ENCODE data around the gene ACSS1.
A peak's percentile ranks its signal among the peaks of the same experiment; 100 is the strongest.

ACSS1 gene

DNA sequence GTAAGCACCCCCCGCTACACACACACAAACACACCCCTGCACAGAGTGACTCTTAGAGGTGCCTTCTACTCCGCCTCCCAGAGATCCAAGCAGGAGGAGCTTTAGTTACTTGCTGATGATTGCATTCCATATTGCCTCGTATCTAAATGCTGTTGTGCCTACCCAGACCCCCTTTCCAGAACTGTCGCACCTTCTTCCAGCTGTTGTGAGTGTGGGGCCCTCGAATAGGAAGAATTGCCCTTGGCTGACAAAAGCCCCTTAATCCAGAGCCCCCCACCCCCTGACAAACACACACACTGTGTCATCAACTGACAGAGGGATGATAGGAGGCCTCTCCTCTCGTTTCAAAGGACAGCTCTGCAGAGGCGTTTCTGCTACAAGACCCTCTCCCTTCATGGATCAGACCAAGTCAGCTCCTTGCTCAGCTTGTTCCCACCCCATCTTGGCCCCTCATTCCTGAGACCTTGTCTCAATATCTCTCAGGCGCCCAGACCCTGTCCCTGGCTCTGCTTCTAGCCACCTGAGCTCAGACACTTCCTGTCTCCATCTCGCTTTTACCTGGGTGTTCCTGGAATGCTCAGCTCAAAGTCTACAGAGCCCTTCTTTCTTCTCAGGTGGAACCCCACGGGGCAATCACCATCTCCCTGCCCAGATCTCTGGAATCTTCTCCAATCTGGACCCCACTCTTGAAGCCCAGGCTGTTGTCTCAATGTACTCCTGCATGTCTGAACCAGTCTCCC is 28.0 kb upstream of the ACSS1 start:
- H3K9ac ChIP-seq (ENCODE audit: low read length in 2 of 2), result no peak overlapping the region
- H3K9me3 ChIP-seq (ENCODE audit: control insufficient read depth in 2 of 2, low read length in 2 of 2), result no peaks in the 10 kb centered on the region
- peaks cover 64 to 70% of the 10 kb centered on the region in 2 donors for H3K27me3 ChIP-seq (ENCODE audit: control insufficient read depth in 1 of 2, insufficient read depth in 2 of 2, low read length in 2 of 2)
- no peak overlapping the region for H3K27ac ChIP-seq (ENCODE audit: low read length)
- H3K36me3 ChIP-seq (ENCODE audit: control insufficient read depth in 2 of 2, insufficient read depth in 2 of 2, low read length in 2 of 2), result no peaks in the 10 kb centered on the region
- no peak overlapping the region for H3K4me3 ChIP-seq (ENCODE audit: low read length in 2 of 2)
- H3K4me1 ChIP-seq (ENCODE audit: control insufficient read depth, insufficient read depth, low read length), result peaks cover 31% of the 10 kb centered on the region

DNA sequence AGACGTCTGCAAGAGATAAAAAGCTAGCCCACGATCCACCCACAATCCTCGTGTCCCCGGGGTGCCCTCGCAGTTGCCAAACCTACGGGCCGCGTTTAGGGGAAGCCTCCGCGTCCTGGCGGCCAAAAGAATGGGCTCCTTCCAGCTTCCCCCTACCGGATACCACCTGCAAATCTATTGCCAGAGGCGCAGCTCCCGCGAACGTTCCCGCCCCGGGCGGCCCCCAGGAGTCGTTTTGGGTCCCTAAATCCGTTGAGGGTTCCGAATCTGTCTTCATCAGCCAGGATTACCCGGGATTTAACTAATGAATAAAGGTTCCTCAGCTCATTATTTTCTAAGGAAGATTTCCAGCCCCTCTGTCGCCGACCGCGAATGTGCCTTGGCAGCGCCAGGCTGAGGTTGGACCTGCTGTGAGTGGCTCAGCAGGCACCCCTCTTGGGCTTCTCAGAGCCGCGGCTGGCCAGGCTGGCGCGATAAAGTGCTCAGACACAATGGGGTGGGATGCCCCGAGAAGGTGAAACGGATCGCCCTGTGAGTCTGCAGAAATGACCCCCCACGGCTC is 26.8 kb upstream of the ACSS1 start:
- H3K9ac ChIP-seq (ENCODE audit: low read length in 2 of 2), result no peak overlapping the region
- H3K36me3 ChIP-seq (ENCODE audit: control insufficient read depth in 2 of 2, insufficient read depth in 2 of 2, low read length in 2 of 2), result no peaks in the 10 kb centered on the region
- no peak overlapping the region for H3K27ac ChIP-seq (ENCODE audit: low read length)
- H3K9me3 ChIP-seq (ENCODE audit: control insufficient read depth in 2 of 2, low read length in 2 of 2), result no peaks in the 10 kb centered on the region
- H3K4me3 ChIP-seq (ENCODE audit: low read length in 2 of 2), result peak overlapping the region in 1 of 2 donors; percentile 40
- H3K4me1 ChIP-seq (ENCODE audit: control insufficient read depth, insufficient read depth, low read length), result peaks cover 31% of the 10 kb centered on the region
- H3K27me3 ChIP-seq (ENCODE audit: control insufficient read depth in 1 of 2, insufficient read depth in 2 of 2, low read length in 2 of 2), result peaks cover 67 to 71% of the 10 kb centered on the region in 2 donors

DNA sequence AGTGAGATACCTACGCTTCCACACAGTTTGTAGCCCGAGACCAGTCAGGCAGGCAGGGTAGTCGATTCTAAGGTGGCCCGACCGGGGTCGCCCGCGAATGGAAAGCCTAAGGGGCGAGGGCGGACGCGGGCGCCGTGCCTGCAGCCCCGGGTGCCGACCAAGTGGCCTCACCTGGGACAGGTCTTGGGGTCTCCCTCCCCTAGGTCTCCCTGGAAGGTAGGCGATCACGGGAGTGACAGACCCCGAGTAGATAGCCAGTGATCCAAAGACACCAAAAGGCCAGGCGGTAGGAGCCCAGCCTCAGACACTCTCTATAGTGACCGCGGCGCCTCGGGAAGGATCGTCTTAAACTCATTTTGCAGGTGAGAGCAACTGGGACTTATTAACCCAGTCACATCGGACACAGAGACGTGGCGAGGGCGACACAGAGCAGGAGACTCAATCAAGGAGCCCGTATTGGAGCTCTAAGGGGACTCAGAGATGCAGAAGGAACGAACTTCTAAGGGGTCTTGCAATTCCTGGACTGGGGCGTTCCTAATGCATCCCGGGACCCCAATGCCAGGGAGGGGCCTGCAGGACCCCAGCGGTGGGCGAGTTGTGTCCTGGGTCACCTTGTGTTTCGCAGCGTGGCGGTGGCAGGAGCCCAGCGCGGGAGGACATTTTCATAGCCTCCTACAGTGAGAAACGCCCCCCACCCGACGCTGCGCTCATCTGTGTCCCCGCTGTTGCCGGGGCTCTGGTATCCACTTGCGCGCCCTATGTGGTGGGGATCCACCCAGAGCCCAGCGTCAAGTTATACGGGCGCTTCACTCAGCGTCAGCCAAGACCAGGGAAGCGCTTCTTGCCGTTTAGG is 26.1 kb upstream of the ACSS1 start:
- Histone ChIP-seq H3K4me1 (ENCODE audit: control insufficient read depth, insufficient read depth, low read length) (peaks cover 31% of the 10 kb centered on the region), H3K9ac (ENCODE audit: low read length in 2 of 2) (no peak overlapping the region), H3K27ac (ENCODE audit: low read length) (no peak overlapping the region), H3K36me3 (ENCODE audit: control insufficient read depth in 2 of 2, insufficient read depth in 2 of 2, low read length in 2 of 2) (no peaks in the 10 kb centered on the region), H3K4me3 (ENCODE audit: low read length in 2 of 2) (peak overlapping the region in 1 of 2 donors; percentile 40), H3K9me3 (ENCODE audit: control insufficient read depth in 2 of 2, low read length in 2 of 2) (no peaks in the 10 kb centered on the region), H3K27me3 (ENCODE audit: control insufficient read depth in 1 of 2, insufficient read depth in 2 of 2, low read length in 2 of 2) (peaks cover 68 to 71% of the 10 kb centered on the region in 2 donors)

DNA sequence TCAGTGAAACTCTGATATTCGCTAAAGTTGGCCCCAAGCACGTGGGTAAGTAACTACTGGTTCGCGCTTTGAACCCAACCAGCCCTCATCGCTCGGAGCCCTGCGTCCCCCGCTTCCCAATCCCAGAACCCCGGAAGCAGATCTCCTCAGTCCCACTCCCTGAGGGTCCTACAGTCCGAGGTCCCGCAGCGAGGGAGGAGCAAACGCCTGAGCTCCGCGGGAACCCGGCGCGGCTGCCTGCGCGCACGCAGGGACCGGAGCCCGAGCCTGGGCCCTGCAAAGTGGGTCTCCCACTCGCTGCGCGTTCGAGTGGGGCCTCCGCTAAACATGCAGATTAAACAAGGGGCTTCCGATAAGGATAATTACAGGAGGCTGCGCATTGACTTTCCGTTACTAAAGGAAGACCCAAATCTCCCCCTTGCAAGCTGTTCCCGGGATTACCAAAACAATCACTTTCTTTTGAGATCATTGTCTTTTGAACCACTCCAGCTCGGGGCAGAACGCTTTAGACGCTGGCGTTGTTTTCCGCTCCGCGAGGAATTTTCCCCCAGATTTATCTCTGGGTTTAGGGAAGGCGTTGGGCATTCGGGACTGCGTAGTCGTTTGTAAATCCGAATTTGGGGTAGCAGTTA is 25.3 kb upstream of the ACSS1 start:
- Histone ChIP-seq H3K9ac (ENCODE audit: low read length in 2 of 2) (no peak overlapping the region), H3K9me3 (ENCODE audit: control insufficient read depth in 2 of 2, low read length in 2 of 2) (no peaks in the 10 kb centered on the region), H3K27ac (ENCODE audit: low read length) (no peak overlapping the region), H3K4me3 (ENCODE audit: low read length in 2 of 2) (peak overlapping the region in 1 of 2 donors; percentile 22), H3K4me1 (ENCODE audit: control insufficient read depth, insufficient read depth, low read length) (peaks cover 29% of the 10 kb centered on the region), H3K27me3 (ENCODE audit: control insufficient read depth in 1 of 2, insufficient read depth in 2 of 2, low read length in 2 of 2) (peaks cover 65 to 74% of the 10 kb centered on the region in 2 donors), H3K36me3 (ENCODE audit: control insufficient read depth in 2 of 2, insufficient read depth in 2 of 2, low read length in 2 of 2) (no peaks in the 10 kb centered on the region)

- Histone ChIP-seq H3K4me3 (ENCODE audit: low read length in 2 of 2) (no peak overlapping the region), H3K4me1 (ENCODE audit: control insufficient read depth, insufficient read depth, low read length) (peaks cover 34% of the 10 kb centered on the region), H3K9ac (ENCODE audit: low read length in 2 of 2) (no peak overlapping the region), H3K27ac (ENCODE audit: low read length) (no peak overlapping the region), H3K36me3 (ENCODE audit: control insufficient read depth in 2 of 2, insufficient read depth in 2 of 2, low read length in 2 of 2) (no peaks in the 10 kb centered on the region), H3K27me3 (ENCODE audit: control insufficient read depth in 1 of 2, insufficient read depth in 2 of 2, low read length in 2 of 2) (peaks cover 65 to 68% of the 10 kb centered on the region in 2 donors), H3K9me3 (ENCODE audit: control insufficient read depth in 2 of 2, low read length in 2 of 2) (no peaks in the 10 kb centered on the region)
Observed at GRCh38 chr20:25082498-25082873, 24.5 kb upstream of the ACSS1 start.

- Histone ChIP-seq H3K4me1 (ENCODE audit: control insufficient read depth, insufficient read depth, low read length) (peaks cover 39% of the 10 kb centered on the region), H3K4me3 (ENCODE audit: low read length in 2 of 2) (no peak within 1 kb of the TSS), H3K27ac (ENCODE audit: low read length) (no peak within 1 kb of the TSS), H3K27me3 (ENCODE audit: control insufficient read depth in 1 of 2, insufficient read depth in 2 of 2, low read length in 2 of 2) (peaks cover 62% of the 10 kb centered on the region in 2 donors), H3K9me3 (ENCODE audit: control insufficient read depth in 2 of 2, low read length in 2 of 2) (no peaks in the 10 kb centered on the region), H3K36me3 (ENCODE audit: control insufficient read depth in 2 of 2, insufficient read depth in 2 of 2, low read length in 2 of 2) (no peaks in the 10 kb centered on the region), H3K9ac (ENCODE audit: low read length in 2 of 2) (no peak within 1 kb of the TSS)
Observed at GRCh38 chr20:25081730-25082497, 24.0 kb upstream of the ACSS1 start, which contains the start of gene VSX1. Gene VSX1 (minus strand): TSS chr20:25082141. CDS start chr20:25082096, 45 bp downstream.

DNA sequence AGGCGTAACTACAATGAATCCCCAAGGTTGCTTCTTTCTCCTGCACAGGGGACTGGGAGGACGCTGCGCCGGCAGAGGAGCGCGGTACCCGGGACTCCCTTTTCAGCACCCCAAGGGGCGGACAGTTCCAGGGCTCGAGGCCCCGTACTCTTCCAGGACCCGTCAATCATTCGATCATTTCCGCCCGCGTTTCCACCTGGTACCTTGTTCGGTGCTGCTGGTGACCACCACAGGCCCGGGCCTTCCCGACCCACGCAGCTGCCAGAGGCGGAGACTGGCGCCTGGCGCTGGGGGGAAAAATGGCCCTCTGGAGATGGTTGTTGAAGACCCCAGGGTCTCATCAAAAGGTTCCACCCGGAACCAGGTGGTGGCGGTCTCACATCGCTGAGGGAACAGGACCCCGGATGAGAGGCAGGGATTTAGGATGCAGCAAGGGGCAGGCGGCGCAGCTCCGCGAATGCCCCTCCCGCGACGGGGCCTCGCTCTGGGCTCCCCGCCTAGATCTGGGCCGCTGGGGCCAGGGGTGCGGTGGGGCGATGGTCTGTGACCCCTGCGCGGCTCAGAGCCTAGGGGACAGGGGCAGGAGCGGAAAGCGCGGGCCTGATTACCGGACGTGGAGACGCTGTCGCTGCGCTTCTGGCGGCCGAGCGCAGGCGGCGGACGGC is 23.3 kb upstream of the ACSS1 start:
- no peaks in the 10 kb centered on the region for H3K36me3 ChIP-seq (ENCODE audit: control insufficient read depth in 2 of 2, insufficient read depth in 2 of 2, low read length in 2 of 2)
- H3K9me3 ChIP-seq (ENCODE audit: control insufficient read depth in 2 of 2, low read length in 2 of 2), result no peaks in the 10 kb centered on the region
- no peak overlapping the region for H3K9ac ChIP-seq (ENCODE audit: low read length in 2 of 2)
- H3K4me1 ChIP-seq (ENCODE audit: control insufficient read depth, insufficient read depth, low read length), result peaks cover 39% of the 10 kb centered on the region
- peaks cover 55 to 56% of the 10 kb centered on the region in 2 donors for H3K27me3 ChIP-seq (ENCODE audit: control insufficient read depth in 1 of 2, insufficient read depth in 2 of 2, low read length in 2 of 2)
- no peak overlapping the region for H3K4me3 ChIP-seq (ENCODE audit: low read length in 2 of 2)
- H3K27ac ChIP-seq (ENCODE audit: low read length), result no peak overlapping the region

GRCh38 chr20:25079171-25079570 is 21.2 kb upstream of the ACSS1 start:
- peaks cover 32% of the 10 kb centered on the region for H3K4me1 ChIP-seq (ENCODE audit: control insufficient read depth, insufficient read depth, low read length)
- H3K9me3 ChIP-seq (ENCODE audit: control insufficient read depth in 2 of 2, low read length in 2 of 2), result no peaks in the 10 kb centered on the region
- peaks cover 35 to 46% of the 10 kb centered on the region in 2 donors for H3K27me3 ChIP-seq (ENCODE audit: control insufficient read depth in 1 of 2, insufficient read depth in 2 of 2, low read length in 2 of 2)
- H3K36me3 ChIP-seq (ENCODE audit: control insufficient read depth in 2 of 2, insufficient read depth in 2 of 2, low read length in 2 of 2), result no peaks in the 10 kb centered on the region
- H3K4me3 ChIP-seq (ENCODE audit: low read length in 2 of 2), result no peak overlapping the region
- H3K9ac ChIP-seq (ENCODE audit: low read length in 2 of 2), result no peak overlapping the region
- H3K27ac ChIP-seq (ENCODE audit: low read length), result no peak overlapping the region

GRCh38 chr20:25078662-25079061 is 20.7 kb upstream of the ACSS1 start:
- peaks cover 30 to 41% of the 10 kb centered on the region in 2 donors for H3K27me3 ChIP-seq (ENCODE audit: control insufficient read depth in 1 of 2, insufficient read depth in 2 of 2, low read length in 2 of 2)
- no peak overlapping the region for H3K27ac ChIP-seq (ENCODE audit: low read length)
- no peaks in the 10 kb centered on the region for H3K9me3 ChIP-seq (ENCODE audit: control insufficient read depth in 2 of 2, low read length in 2 of 2)
- no peak overlapping the region for H3K9ac ChIP-seq (ENCODE audit: low read length in 2 of 2)
- no peak overlapping the region for H3K4me3 ChIP-seq (ENCODE audit: low read length in 2 of 2)
- H3K36me3 ChIP-seq (ENCODE audit: control insufficient read depth in 2 of 2, insufficient read depth in 2 of 2, low read length in 2 of 2), result no peaks in the 10 kb centered on the region
- H3K4me1 ChIP-seq (ENCODE audit: control insufficient read depth, insufficient read depth, low read length), result peaks cover 27% of the 10 kb centered on the region
